ENCODE measurements around the gene PAM.

The PAM gene

DNA sequence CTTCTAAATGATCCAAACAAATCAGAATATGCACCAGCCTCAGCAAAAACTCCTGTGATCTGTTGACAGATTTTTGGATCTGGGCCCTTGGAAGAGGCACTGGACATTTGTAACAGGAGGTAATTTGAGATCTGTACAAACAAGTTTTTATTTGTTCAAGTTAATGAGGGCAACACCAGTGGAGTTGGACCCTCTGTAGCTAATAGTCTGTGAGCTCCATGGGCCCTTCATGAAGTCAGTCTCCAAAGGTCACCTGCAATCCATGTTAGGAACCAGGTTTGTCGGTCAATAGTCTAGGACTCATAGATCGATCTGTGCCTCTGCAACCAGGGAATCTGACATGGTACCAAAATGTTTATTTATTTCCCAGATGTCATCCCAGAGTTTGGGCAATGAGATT lies 40.9 kb downstream of the PAM start:
- Histone ChIP-seq H3K27ac (ENCODE audit: low read depth, low read length) (no peak overlapping the region), H3K9ac (ENCODE audit: low read depth, low read length) (no peak overlapping the region), H3K9me3 (ENCODE audit: control insufficient read depth, insufficient read depth, low read length) (no peaks in the 10 kb centered on the region), H3K36me3 (ENCODE audit: control insufficient read depth, insufficient read depth, low read length) (no peaks in the 10 kb centered on the region), H3K27me3 (ENCODE audit: control insufficient read depth, insufficient read depth, low read length) (no peaks in the 10 kb centered on the region), H3K4me1 (ENCODE audit: control insufficient read depth, insufficient read depth, low read length) (peaks cover 74% of the 10 kb centered on the region), H3K4me3 (ENCODE audit: low read depth, low read length) (no peak overlapping the region)

DNA sequence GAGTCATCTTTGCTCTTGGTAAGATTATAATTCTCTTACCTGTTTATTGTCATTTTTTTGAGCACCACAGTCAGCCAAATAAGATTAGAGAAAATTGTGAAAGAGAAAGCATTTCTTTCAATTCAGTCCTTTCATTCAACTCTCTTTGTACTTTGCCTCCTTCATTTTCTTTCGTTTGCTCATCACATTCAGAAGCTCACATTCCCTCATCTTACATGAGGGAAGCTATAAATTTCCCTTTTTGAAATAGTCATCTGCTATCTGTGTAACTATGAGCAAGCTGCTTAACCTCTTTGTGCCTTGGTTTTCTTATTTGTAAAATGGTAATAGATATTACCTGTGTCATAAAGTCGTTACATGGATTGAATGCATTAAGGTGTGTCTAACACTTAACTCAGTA lies 41.4 kb downstream of the PAM start:
- Histone ChIP-seq H3K27ac (ENCODE audit: low read depth, low read length) (no peak overlapping the region), H3K36me3 (ENCODE audit: control insufficient read depth, insufficient read depth, low read length) (no peaks in the 10 kb centered on the region), H3K9ac (ENCODE audit: low read depth, low read length) (no peak overlapping the region), H3K9me3 (ENCODE audit: control insufficient read depth, insufficient read depth, low read length) (no peaks in the 10 kb centered on the region), H3K4me1 (ENCODE audit: control insufficient read depth, insufficient read depth, low read length) (peaks cover 74% of the 10 kb centered on the region), H3K4me3 (ENCODE audit: low read depth, low read length) (no peak overlapping the region), H3K27me3 (ENCODE audit: control insufficient read depth, insufficient read depth, low read length) (no peaks in the 10 kb centered on the region)

DNA sequence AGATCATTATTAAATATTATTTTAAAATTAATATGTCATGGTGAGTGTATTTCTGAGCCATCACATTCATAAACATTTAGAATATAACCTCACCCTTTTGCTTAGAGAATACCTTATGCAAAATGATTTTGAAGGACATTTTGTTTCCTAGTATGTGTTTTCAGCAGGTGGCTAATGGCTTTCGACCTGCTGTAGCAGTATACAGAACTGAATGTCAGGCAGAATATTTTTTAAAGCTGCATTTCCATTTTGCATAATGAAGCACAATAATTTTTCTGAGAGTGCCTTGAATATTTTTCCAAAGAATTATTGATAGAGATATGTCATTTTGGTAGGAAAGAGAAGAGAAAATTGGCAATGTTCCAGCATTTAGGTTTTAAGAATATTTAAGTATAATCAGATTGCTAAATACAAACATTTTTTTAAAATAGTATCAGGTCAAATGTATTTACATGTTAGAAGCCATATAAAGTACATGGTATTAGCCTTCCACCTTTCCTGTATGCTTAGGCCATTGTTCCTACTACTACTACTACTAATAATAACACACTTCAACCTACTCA lies 42.3 kb downstream of the PAM start:
- Histone ChIP-seq H3K4me1 (ENCODE audit: control insufficient read depth, insufficient read depth, low read length) (peaks cover 68% of the 10 kb centered on the region), H3K9me3 (ENCODE audit: control insufficient read depth, insufficient read depth, low read length) (no peaks in the 10 kb centered on the region), H3K4me3 (ENCODE audit: low read depth, low read length) (no peak overlapping the region), H3K36me3 (ENCODE audit: control insufficient read depth, insufficient read depth, low read length) (no peaks in the 10 kb centered on the region), H3K27me3 (ENCODE audit: control insufficient read depth, insufficient read depth, low read length) (no peaks in the 10 kb centered on the region), H3K9ac (ENCODE audit: low read depth, low read length) (no peak overlapping the region), H3K27ac (ENCODE audit: low read depth, low read length) (no peak overlapping the region)

DNA sequence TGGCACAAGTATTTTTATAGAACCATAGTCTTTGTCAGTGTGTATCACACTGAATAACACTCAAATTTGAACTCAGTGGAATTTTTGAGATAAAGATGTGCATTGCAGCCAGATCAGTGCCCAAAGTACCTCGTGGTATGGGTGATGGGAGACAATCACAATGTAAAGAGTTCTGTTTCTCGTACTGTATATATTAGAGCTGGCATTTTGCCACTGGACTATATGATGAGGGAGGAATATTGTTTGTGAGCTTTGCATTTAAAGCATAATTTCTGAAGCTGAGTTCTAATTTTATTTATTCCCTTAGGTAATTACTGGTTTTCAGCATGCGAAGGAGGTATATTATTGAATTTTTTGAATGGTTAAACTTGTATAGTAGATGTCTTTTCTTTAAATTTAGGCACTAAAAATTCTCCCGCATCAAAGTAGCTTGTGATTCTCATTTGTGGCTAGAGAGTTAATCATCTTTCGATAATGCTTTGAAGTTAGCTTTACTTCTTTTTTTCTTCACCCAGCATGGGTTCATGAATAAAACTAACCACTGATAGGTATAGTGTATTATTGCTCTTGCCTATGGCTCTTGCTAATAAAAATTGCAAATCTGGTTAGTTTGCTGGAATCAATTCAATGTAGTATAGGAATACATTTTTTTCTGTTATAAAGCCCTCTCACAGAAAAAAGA lies 43.1 kb downstream of the PAM start:
- no peak overlapping the region for H3K27ac ChIP-seq (ENCODE audit: low read depth, low read length)
- H3K36me3 ChIP-seq (ENCODE audit: control insufficient read depth, insufficient read depth, low read length) = no peaks in the 10 kb centered on the region
- H3K9ac ChIP-seq (ENCODE audit: low read depth, low read length) = no peak overlapping the region
- H3K4me1 ChIP-seq (ENCODE audit: control insufficient read depth, insufficient read depth, low read length) = peaks cover 68% of the 10 kb centered on the region
- no peak overlapping the region for H3K4me3 ChIP-seq (ENCODE audit: low read depth, low read length)
- no peaks in the 10 kb centered on the region for H3K27me3 ChIP-seq (ENCODE audit: control insufficient read depth, insufficient read depth, low read length)
- H3K9me3 ChIP-seq (ENCODE audit: control insufficient read depth, insufficient read depth, low read length) = no peaks in the 10 kb centered on the region

DNA sequence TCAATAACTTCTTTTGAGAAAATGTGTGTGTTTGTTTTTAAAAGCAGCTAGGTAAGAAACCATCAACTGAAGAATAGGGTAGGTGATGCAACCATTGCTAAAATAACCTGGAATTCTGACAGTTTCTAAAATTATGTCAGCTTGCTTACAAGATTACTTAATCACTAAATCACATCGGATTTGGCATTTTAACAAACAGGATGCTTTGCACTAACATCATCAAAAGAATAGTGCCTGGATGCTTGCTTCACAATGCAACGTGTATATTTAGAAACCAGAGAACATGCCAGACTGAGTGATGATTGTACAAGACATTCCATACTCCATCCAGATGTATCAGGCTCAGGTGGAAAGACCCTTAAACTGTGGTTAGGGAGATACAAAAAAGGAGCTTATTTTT lies 43.9 kb downstream of the PAM start:
- H3K4me1 ChIP-seq (ENCODE audit: control insufficient read depth, insufficient read depth, low read length) = peaks cover 67% of the 10 kb centered on the region
- no peak overlapping the region for H3K27ac ChIP-seq (ENCODE audit: low read depth, low read length)
- H3K36me3 ChIP-seq (ENCODE audit: control insufficient read depth, insufficient read depth, low read length) = no peaks in the 10 kb centered on the region
- H3K4me3 ChIP-seq (ENCODE audit: low read depth, low read length) = no peak overlapping the region
- H3K9me3 ChIP-seq (ENCODE audit: control insufficient read depth, insufficient read depth, low read length) = no peaks in the 10 kb centered on the region
- no peak overlapping the region for H3K9ac ChIP-seq (ENCODE audit: low read depth, low read length)
- H3K27me3 ChIP-seq (ENCODE audit: control insufficient read depth, insufficient read depth, low read length) = no peaks in the 10 kb centered on the region

DNA sequence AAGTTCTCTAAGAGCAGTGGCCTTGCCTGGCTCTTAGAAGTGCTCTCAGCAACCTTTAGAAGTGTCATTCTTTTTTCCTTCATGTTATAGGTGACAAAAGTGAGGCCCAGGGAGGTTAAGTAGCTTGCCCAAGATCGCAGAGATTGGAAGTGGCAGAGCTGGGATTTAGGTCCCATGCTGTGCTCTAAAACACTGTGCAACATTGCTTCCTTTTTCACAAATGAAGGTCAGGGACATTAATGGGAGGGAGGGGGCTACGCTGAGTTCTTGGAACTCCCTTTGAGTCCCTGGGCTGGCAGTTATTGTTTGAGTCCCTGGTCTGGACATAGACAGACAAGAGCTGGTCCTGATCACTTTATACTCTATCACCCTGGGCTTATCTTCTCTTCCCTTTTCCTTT lies 45.3 kb downstream of the PAM start:
- no peaks in the 10 kb centered on the region for H3K9me3 ChIP-seq (ENCODE audit: control insufficient read depth, insufficient read depth, low read length)
- H3K36me3 ChIP-seq (ENCODE audit: control insufficient read depth, insufficient read depth, low read length) = no peaks in the 10 kb centered on the region
- no peaks in the 10 kb centered on the region for H3K27me3 ChIP-seq (ENCODE audit: control insufficient read depth, insufficient read depth, low read length)
- no peak overlapping the region for H3K9ac ChIP-seq (ENCODE audit: low read depth, low read length)
- no peak overlapping the region for H3K27ac ChIP-seq (ENCODE audit: low read depth, low read length)
- peaks cover 61% of the 10 kb centered on the region for H3K4me1 ChIP-seq (ENCODE audit: control insufficient read depth, insufficient read depth, low read length)
- no peak overlapping the region for H3K4me3 ChIP-seq (ENCODE audit: low read depth, low read length)

DNA sequence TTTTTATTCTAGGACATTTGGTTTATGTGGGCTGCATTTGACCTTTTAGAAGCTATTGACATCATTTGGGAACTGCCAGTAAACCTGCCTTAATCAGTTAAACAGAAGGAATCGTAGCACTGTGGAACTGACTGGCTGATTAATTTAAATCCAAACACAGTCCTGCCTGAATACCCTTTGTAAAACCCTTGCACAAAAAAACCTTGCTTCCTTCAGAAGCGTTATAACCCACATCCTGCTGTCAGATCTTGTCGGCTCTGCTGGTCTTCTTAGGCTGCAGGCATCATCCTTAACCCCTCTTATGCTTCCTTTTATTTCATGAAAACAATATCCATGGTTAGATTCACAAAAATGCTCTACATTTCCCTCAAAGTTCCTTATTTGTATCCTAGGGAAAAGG lies 46.3 kb downstream of the PAM start:
- H3K36me3 ChIP-seq (ENCODE audit: control insufficient read depth, insufficient read depth, low read length) = no peaks in the 10 kb centered on the region
- H3K27ac ChIP-seq (ENCODE audit: low read depth, low read length) = no peak overlapping the region
- H3K27me3 ChIP-seq (ENCODE audit: control insufficient read depth, insufficient read depth, low read length) = no peaks in the 10 kb centered on the region
- H3K4me3 ChIP-seq (ENCODE audit: low read depth, low read length) = no peak overlapping the region
- peaks cover 58% of the 10 kb centered on the region for H3K4me1 ChIP-seq (ENCODE audit: control insufficient read depth, insufficient read depth, low read length)
- H3K9ac ChIP-seq (ENCODE audit: low read depth, low read length) = no peak overlapping the region
- H3K9me3 ChIP-seq (ENCODE audit: control insufficient read depth, insufficient read depth, low read length) = no peaks in the 10 kb centered on the region

DNA sequence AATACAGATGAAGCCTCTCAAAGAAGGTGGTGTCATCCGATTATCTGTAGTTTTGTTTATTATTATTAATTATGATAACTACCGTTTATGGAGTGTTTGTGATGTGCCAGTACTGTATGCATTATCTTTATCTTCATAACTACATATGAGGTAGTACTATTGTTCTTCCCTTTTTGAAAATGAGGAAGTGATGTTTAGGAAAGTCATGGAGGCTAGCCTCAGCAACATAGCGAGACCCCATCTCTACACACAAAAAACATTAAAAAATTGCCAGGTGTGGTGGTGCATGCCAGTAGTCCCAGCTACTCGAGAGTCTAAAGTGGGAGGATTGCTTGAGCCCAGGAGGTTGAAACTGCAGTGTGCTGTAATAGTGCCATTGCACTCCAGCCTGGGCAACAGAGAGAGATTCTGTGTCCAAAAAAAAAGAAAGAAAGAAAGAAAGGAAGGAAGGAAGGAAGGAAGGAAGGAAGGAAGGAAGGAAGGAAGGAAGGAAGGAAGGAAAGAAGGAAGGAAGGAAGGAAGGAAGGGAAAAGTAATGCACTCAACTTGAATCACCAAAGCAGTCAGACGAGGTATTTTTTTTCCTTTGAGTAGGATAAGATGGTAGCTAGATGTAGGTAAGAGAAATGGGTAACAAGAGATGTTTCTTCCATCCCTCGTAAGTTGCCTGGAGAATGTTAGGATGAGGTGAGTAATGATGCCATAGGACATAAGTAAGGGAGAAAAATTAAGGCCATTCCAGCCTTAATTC lies 47.8 kb downstream of the PAM start:
- Histone ChIP-seq H3K9ac (ENCODE audit: low read depth, low read length) (no peak overlapping the region), H3K4me1 (ENCODE audit: control insufficient read depth, insufficient read depth, low read length) (peaks cover 55% of the 10 kb centered on the region), H3K9me3 (ENCODE audit: control insufficient read depth, insufficient read depth, low read length) (no peaks in the 10 kb centered on the region), H3K4me3 (ENCODE audit: low read depth, low read length) (no peak overlapping the region), H3K27ac (ENCODE audit: low read depth, low read length) (no peak overlapping the region), H3K27me3 (ENCODE audit: control insufficient read depth, insufficient read depth, low read length) (no peaks in the 10 kb centered on the region), H3K36me3 (ENCODE audit: control insufficient read depth, insufficient read depth, low read length) (no peaks in the 10 kb centered on the region)

DNA sequence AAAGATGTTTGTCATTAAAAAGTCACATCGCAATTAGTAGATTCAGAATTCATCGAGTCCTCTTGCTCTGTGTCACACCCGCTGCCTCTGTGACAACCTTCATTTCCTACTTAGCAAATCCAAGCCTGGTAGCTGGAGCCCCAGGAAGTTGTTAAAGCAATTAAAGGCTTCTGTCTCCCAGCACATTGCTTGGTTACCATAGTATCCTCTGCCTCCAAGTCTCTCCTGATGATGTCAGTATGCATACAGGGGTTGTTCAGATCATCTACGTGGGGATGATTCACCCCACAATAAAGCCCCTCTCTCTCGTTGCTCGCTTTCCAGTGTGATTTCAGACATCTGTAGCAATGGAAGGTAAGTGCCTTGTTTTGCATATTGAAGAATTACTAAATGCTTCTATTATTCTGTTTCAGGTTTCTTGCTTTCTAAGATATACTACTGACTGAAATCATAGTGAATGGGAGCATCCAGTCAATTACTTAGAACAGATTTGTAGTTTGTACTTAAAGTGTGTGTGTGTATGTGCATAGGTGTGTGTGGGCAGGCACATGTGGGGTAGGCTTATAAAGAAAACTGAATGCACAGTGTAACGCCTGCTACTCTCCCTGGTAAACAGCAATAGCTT lies 52.9 kb downstream of the PAM start:
- Histone ChIP-seq H3K27ac (ENCODE audit: low read depth, low read length) (peak overlapping the region; percentile 73), H3K4me3 (ENCODE audit: low read depth, low read length) (no peak overlapping the region), H3K36me3 (ENCODE audit: control insufficient read depth, insufficient read depth, low read length) (no peaks in the 10 kb centered on the region), H3K27me3 (ENCODE audit: control insufficient read depth, insufficient read depth, low read length) (no peaks in the 10 kb centered on the region), H3K9me3 (ENCODE audit: control insufficient read depth, insufficient read depth, low read length) (no peaks in the 10 kb centered on the region), H3K4me1 (ENCODE audit: control insufficient read depth, insufficient read depth, low read length) (peaks cover 33% of the 10 kb centered on the region), H3K9ac (ENCODE audit: low read depth, low read length) (no peak overlapping the region)

DNA sequence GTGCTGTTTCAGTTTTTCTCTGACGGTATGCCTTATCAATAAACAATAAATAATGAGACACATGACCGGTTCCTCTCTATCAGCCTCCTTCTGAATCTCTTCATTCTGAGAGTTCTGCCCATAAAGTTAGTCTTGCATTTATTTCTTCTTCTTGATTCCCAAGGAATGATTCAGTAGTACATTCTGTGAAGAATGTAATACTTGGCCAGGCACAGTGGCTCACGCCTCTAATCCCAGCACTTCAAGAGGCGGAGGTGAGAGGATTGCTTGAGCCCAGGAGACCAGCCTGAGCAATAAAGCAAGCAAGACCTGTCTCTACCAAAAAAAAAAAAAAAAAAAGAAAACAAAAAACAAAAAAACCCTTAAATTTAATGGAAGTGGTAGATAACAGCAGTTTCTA lies 53.9 kb downstream of the PAM start:
- no peak overlapping the region for H3K9ac ChIP-seq (ENCODE audit: low read depth, low read length)
- no peak overlapping the region for H3K4me3 ChIP-seq (ENCODE audit: low read depth, low read length)
- no peaks in the 10 kb centered on the region for H3K9me3 ChIP-seq (ENCODE audit: control insufficient read depth, insufficient read depth, low read length)
- no peak overlapping the region for H3K27ac ChIP-seq (ENCODE audit: low read depth, low read length)
- H3K4me1 ChIP-seq (ENCODE audit: control insufficient read depth, insufficient read depth, low read length) = peaks cover 31% of the 10 kb centered on the region
- no peaks in the 10 kb centered on the region for H3K36me3 ChIP-seq (ENCODE audit: control insufficient read depth, insufficient read depth, low read length)
- no peaks in the 10 kb centered on the region for H3K27me3 ChIP-seq (ENCODE audit: control insufficient read depth, insufficient read depth, low read length)

DNA sequence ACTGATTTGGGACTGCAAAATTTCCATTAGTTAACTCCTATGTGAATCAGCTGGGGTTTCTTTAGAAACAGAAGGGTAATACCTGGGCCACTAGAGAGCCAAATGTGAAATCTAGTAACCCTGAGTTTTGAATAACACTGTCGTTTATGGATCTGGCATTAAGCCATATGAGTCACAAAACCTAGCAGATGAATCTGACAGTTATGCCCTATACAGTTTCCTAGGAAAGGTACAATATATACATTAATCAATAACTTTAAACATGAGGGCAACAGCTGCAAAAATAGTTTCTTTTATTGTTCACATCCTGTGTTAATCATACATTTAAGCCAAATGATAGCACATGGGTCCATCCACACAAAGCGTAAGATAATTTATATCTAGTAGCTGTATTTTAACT lies 56.9 kb downstream of the PAM start:
- peaks cover 13% of the 10 kb centered on the region for H3K4me1 ChIP-seq (ENCODE audit: control insufficient read depth, insufficient read depth, low read length)
- no peaks in the 10 kb centered on the region for H3K27me3 ChIP-seq (ENCODE audit: control insufficient read depth, insufficient read depth, low read length)
- H3K9me3 ChIP-seq (ENCODE audit: control insufficient read depth, insufficient read depth, low read length) = no peaks in the 10 kb centered on the region
- no peak overlapping the region for H3K4me3 ChIP-seq (ENCODE audit: low read depth, low read length)
- H3K27ac ChIP-seq (ENCODE audit: low read depth, low read length) = no peak overlapping the region
- H3K36me3 ChIP-seq (ENCODE audit: control insufficient read depth, insufficient read depth, low read length) = no peaks in the 10 kb centered on the region
- no peak overlapping the region for H3K9ac ChIP-seq (ENCODE audit: low read depth, low read length)
